Measurements from ENCODE around the gene NUAK1.

The NUAK1 gene

DNA sequence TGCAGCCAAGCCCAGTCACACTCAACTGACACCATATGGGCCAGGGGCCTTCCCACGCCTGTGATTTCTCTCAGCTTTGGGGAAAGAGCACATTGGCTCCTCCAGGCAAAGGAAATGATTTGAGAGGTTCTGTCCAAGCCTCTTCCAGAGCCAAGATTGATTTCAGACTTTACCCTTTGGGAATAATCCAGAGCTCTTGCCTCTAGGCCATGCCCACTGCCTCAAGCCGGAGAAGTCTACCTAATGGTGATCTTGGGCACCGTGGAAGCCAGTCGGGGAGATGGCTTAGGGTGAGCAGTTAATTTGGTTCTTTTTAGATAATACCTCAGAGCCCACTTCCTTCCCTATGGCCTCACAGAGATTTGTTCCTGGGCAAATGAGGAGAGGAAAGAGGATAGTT is 45.0 kb upstream of the NUAK1 start:
- Histone ChIP-seq H3K4me1 (ENCODE audit: low read depth, poor library complexity, severe bottlenecking) (peaks cover 11% of the 10 kb centered on the region), H3K79me2 (ENCODE audit: insufficient read depth, low read depth) (no peaks in the 10 kb centered on the region), H3K36me3 (ENCODE audit: insufficient read depth) (no peaks in the 10 kb centered on the region)

GRCh38 chr12:106181401-106182114 is 42.8 kb upstream of the NUAK1 start:
- Histone ChIP-seq H3K4me2 (no peak overlapping the region), H3K9ac (no peak overlapping the region), H3K79me2 (ENCODE audit: insufficient read depth, low read depth) (no peaks in the 10 kb centered on the region), H3K36me3 (ENCODE audit: insufficient read depth) (no peaks in the 10 kb centered on the region), H2AFZ (ENCODE audit: low read depth) (no peak overlapping the region), H3K4me1 (ENCODE audit: low read depth, poor library complexity, severe bottlenecking) (peaks cover 14% of the 10 kb centered on the region), H4K20me1 (ENCODE audit: insufficient read depth) (no peaks in the 10 kb centered on the region), H3K27ac (no peak overlapping the region), H3K4me3 (IDR thresholded peaks at IDR 0.05; ENCODE audit: insufficient read depth, low read depth, low read length) (no peak overlapping the region), H3K27me3 (ENCODE audit: insufficient read depth, low read depth) (no peaks in the 10 kb centered on the region)
- no peak for TF ChIP-seq CTCF (conservative IDR thresholded peaks at IDR 0.05; ENCODE audit: low read depth, low read length)

More for the DNA sequence above, 45.0 kb upstream of the NUAK1 start:
- Histone ChIP-seq H3K9ac (no peak overlapping the region), H2AFZ (ENCODE audit: low read depth) (no peak overlapping the region), H3K27me3 (ENCODE audit: insufficient read depth, low read depth) (no peaks in the 10 kb centered on the region), H4K20me1 (ENCODE audit: insufficient read depth) (no peaks in the 10 kb centered on the region), H3K27ac (no peak overlapping the region), H3K4me3 (IDR thresholded peaks at IDR 0.05; ENCODE audit: insufficient read depth, low read depth, low read length) (no peak overlapping the region), H3K4me2 (no peak overlapping the region)
- no peak for TF ChIP-seq CTCF (conservative IDR thresholded peaks at IDR 0.05; ENCODE audit: low read depth, low read length)

DNA sequence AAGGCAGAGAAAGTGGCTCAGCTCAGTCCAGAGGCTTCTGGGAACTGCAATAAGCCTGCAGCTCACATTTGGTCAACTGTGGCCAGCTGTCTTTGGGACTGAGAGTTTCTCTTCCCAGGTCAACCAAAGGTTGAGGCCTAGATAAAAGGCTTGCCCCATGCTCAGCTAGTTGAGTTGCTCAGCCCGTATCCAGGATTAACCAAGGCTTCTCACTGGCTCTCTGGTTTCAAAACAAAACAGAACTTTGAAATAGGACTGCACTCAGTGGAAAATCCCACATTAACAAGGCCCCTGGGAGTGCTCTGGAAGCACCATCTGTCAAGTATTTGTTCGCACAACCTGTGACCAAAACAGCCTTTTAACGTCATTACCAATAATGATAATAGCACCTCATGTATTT is 40.3 kb upstream of the NUAK1 start:
- no peaks in the 10 kb centered on the region for H3K79me2 ChIP-seq (ENCODE audit: insufficient read depth, low read depth)
- no peak overlapping the region for H3K4me2 ChIP-seq
- no peak for TF ChIP-seq CTCF (conservative IDR thresholded peaks at IDR 0.05; ENCODE audit: low read depth, low read length)
- H3K9ac ChIP-seq: no peak overlapping the region
- H2AFZ ChIP-seq (ENCODE audit: low read depth): no peak overlapping the region
- H3K36me3 ChIP-seq (ENCODE audit: insufficient read depth): no peaks in the 10 kb centered on the region
- H3K4me3 ChIP-seq (IDR thresholded peaks at IDR 0.05; ENCODE audit: insufficient read depth, low read depth, low read length): no peak overlapping the region
- no peaks in the 10 kb centered on the region for H3K27me3 ChIP-seq (ENCODE audit: insufficient read depth, low read depth)
- no peak overlapping the region for H3K27ac ChIP-seq
- H3K4me1 ChIP-seq (ENCODE audit: low read depth, poor library complexity, severe bottlenecking): peaks cover 35% of the 10 kb centered on the region
- H4K20me1 ChIP-seq (ENCODE audit: insufficient read depth): no peaks in the 10 kb centered on the region

- Histone ChIP-seq H3K4me3 (IDR thresholded peaks at IDR 0.05; ENCODE audit: insufficient read depth, low read depth, low read length) (no peak overlapping the region), H2AFZ (ENCODE audit: low read depth) (no peak overlapping the region), H4K20me1 (ENCODE audit: insufficient read depth) (no peaks in the 10 kb centered on the region), H3K27ac (no peak overlapping the region), H3K4me2 (no peak overlapping the region), H3K27me3 (ENCODE audit: insufficient read depth, low read depth) (no peaks in the 10 kb centered on the region), H3K9ac (no peak overlapping the region), H3K4me1 (ENCODE audit: low read depth, poor library complexity, severe bottlenecking) (peaks cover 40% of the 10 kb centered on the region), H3K36me3 (ENCODE audit: insufficient read depth) (no peaks in the 10 kb centered on the region), H3K79me2 (ENCODE audit: insufficient read depth, low read depth) (no peaks in the 10 kb centered on the region)
- no peak for TF ChIP-seq CTCF (conservative IDR thresholded peaks at IDR 0.05; ENCODE audit: low read depth, low read length)
These were observed 39.8 kb upstream of the NUAK1 start for GRCh38 chr12:106178562-106178961.

Data from KMS-11 (cell line).